Keratinocyte (primary cell): ENCODE measurements around the gene SLC39A8. TPM values are rescaled to one million over a fixed set of nuclear protein-coding genes. Genes with fewer than 3 reads are reported as not detected.
A peak's percentile ranks its signal among the peaks of the same experiment; 100 is the strongest.

Source experiments
- DNase-seq: peaks from one replicate; pipeline ENCODE4 v3.0.0-alpha.2; 2011; ENCODE audit warnings: low read depth, missing footprints, low spot score
- FAIRE-seq: peaks from 2 replicates; lab custom pipeline; 2011; peaks lifted over from hg19 to GRCh38; lab: Jason Lieb, UNC
- H2AFZ ChIP-seq: 2 replicates; pipeline ENCODE4 v1.6.0; 2012; ENCODE audit warnings: low read length, control low read depth, inconsistent platforms; ENCODE audit not compliant: control insufficient read depth
- H3K27ac ChIP-seq: 2 replicates; pipeline ENCODE4 v1.5.1; 2011; ENCODE audit warnings: low read length; ENCODE audit not compliant: control insufficient read depth, insufficient read depth
- H3K27me3 ChIP-seq: 3 replicates; pipeline ENCODE4 v1.6.0; 2011; ENCODE audit warnings: low read length; ENCODE audit not compliant: control insufficient read depth, insufficient read depth; ENCODE audit errors: extremely low read depth
- H3K36me3 ChIP-seq, 2 experiments: 2 replicates in 1 of 2; 3 replicates in 1 of 2; pipeline ENCODE4 v1.5.1; 2011; ENCODE audit warnings: low read length in 2 of 2, mild to moderate bottlenecking in 1 of 2; ENCODE audit not compliant: control insufficient read depth in 2 of 2, insufficient read depth in 2 of 2; ENCODE audit errors: extremely low read depth in 1 of 2
- H3K4me1 ChIP-seq: 3 replicates; pipeline ENCODE4 v1.5.1; 2011; ENCODE audit warnings: low read length; ENCODE audit not compliant: control insufficient read depth, insufficient read depth; ENCODE audit errors: extremely low read depth
- H3K4me2 ChIP-seq: 3 replicates; pipeline ENCODE4 v1.6.0; 2011; ENCODE audit warnings: low read depth, low read length; ENCODE audit not compliant: control insufficient read depth, insufficient read depth; ENCODE audit errors: extremely low read depth
- H3K4me3 ChIP-seq, 3 experiments: fragments of 200-600 bp in 1 of 3; sonication (generic) in 1 of 3; 2 replicates in 2 of 3; 3 replicates in 1 of 3; pipeline ENCODE4 v1.5.1; 2011 to 2016; ENCODE audit warnings: low read length in 3 of 3, mild to moderate bottlenecking in 3 of 3, control low read depth in 2 of 3, inconsistent platforms in 1 of 3, low read depth in 1 of 3, mixed read lengths in 1 of 3, mixed run types in 1 of 3, moderate library complexity in 1 of 3; ENCODE audit not compliant: control insufficient read depth in 2 of 3, insufficient read depth in 2 of 3; ENCODE audit errors: extremely low read depth in 1 of 3
- H3K79me2 ChIP-seq: 2 replicates; pipeline ENCODE4 v1.6.0; 2012; ENCODE audit warnings: low read length; ENCODE audit not compliant: control insufficient read depth, insufficient read depth
- H3K9ac ChIP-seq: 3 replicates; pipeline ENCODE4 v1.6.0; 2011; ENCODE audit warnings: low read length; ENCODE audit not compliant: control insufficient read depth, insufficient read depth; ENCODE audit errors: extremely low read depth
- H3K9me1 ChIP-seq: 3 replicates; pipeline ENCODE4 v1.6.0; 2011; ENCODE audit warnings: low read length; ENCODE audit not compliant: control insufficient read depth, insufficient read depth; ENCODE audit errors: extremely low read depth
- H3K9me3 ChIP-seq: 2 replicates; pipeline ENCODE4 v1.5.1; 2012; ENCODE audit warnings: low read depth, low read length; ENCODE audit not compliant: control insufficient read depth
- H4K20me1 ChIP-seq: 3 replicates; pipeline ENCODE4 v1.6.0; 2011; ENCODE audit warnings: low read length; ENCODE audit not compliant: control insufficient read depth, insufficient read depth; ENCODE audit errors: extremely low read depth
- CTCF ChIP-seq, 3 experiments: IDR thresholded peaks in 1 of 3; conservative IDR thresholded peaks in 1 of 3; optimal IDR thresholded peaks in 1 of 3; 2 replicates in 2 of 3; 3 replicates in 1 of 3; pipeline versions ENCODE3 to v1.5.1; 2011; ENCODE audit warnings: low read length in 3 of 3, mild to moderate bottlenecking in 3 of 3, moderate library complexity in 2 of 3, control low read depth in 1 of 3, inconsistent platforms in 1 of 3; ENCODE audit not compliant: insufficient read depth in 2 of 3; ENCODE audit errors: extremely low read depth in 1 of 3
- EZH2 ChIP-seq: IDR thresholded peaks from one replicate; pipeline ENCODE4 v1.6.1; 2012; ENCODE audit warnings: inconsistent platforms, mild to moderate bottlenecking, low read length, moderate library complexity
- dilution Hi-C: fragments of 300-500 bp; cut with MboI; formaldehyde crosslinking; loops from one replicate; pipeline ENCODE4 v1.7.0; 2020; ENCODE audit warnings: low sequenced_read_pairs; ENCODE audit not compliant: extremely low pct_ligation_motif_present
- polyA plus RNA-seq, 5 experiments: library from polyadenylated mRNA; depleted of rRNA in 3 of 5; stranded (reverse) in 3 of 5; stranded (forward) in 1 of 5; unstranded in 1 of 5; fragments of >200 nt; gene quantifications; 1 replicate in 1 of 5; 2 replicates in 3 of 5; 3 replicates in 1 of 5; pipeline versions ENCODE4 v1.2.1 to v1.2.3, GENCODE V29; 2011 to 2012; ENCODE audit warnings: missing spikeins in 2 of 5, low read depth in 1 of 5, low replicate concordance in 1 of 5

The SLC39A8 gene
- polyA plus RNA-seq, 1 donor (not counting 4 experiments of a cell fraction or from before 2014, with no cell fraction given): 7.5 TPM

DNA sequence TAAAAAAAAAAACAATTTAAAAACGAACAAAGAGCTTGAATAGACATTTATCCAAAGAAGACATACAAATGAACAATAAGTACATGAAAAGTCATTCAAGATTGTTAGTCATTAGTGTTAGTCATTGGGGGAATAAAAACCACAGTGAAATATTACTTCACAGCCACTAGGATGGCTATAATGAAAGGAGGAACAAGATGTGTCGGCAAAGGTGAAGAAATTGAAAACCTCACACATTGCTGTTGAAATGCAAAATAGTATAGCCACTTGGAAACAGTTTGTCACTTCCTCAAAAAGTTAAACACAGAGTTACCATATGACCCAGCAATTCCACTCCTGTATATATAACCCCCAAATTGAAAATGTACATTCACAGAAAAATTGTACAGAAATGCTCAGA lies 45.2 kb upstream of the SLC39A8 start:
- H3K79me2 ChIP-seq: no peaks in the 10 kb centered on the region
- H3K4me3 ChIP-seq: no peak overlapping the region
- H3K4me1 ChIP-seq: peaks cover 23% of the 10 kb centered on the region
- no peak overlapping the region for H2AFZ ChIP-seq
- dilution Hi-C loops: no loop called here
- peak; percentile 84 for FAIRE-seq
- H3K36me3 ChIP-seq: no peaks in the 10 kb centered on the region
- no peaks in the 10 kb centered on the region for H3K9me3 ChIP-seq
- peak overlapping the region; percentile 36 for H3K4me2 ChIP-seq
- TF ChIP-seq EZH2 (no peak), CTCF (optimal IDR thresholded peaks at IDR 0.05 in 1 of 3, IDR thresholded peaks at IDR 0.05 in 1 of 3, conservative IDR thresholded peaks at IDR 0.05 in 1 of 3; ENCODE audit: extremely low read depth in 1 of 3, insufficient read depth in 2 of 3, low read length in 3 of 3) (no peak)
- H3K27me3 ChIP-seq: no peaks in the 10 kb centered on the region
- H3K9me1 ChIP-seq: no peaks in the 10 kb centered on the region
- H3K9ac ChIP-seq: no peak overlapping the region
- no peak overlapping the region for H3K27ac ChIP-seq
- H4K20me1 ChIP-seq: no peaks in the 10 kb centered on the region
- peak; percentile 36 for DNase-seq

DNA sequence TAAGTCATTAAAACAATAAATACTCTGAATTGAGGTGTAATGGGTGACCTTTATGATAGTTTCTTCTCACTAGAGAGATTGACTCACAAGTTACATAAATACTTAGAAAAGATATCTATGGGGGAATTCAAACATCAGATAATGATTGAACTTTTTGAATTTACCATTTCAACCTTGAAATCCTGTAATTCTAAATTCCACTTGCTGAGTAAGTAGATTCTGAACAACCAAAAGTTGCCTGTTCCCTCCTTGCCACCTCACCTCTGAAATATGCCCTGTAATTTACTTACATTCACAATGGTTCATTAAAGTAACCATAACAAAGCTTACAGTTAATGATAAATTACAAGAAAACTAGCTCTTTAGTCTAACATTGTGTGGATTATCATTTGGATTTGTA lies 43.3 kb upstream of the SLC39A8 start:
- dilution Hi-C loops: no loop called here
- Histone ChIP-seq H3K27me3 (peaks cover 3% of the 10 kb centered on the region), H4K20me1 (no peaks in the 10 kb centered on the region), H3K79me2 (no peaks in the 10 kb centered on the region), H2AFZ (no peak overlapping the region), H3K4me2 (peak overlapping the region; percentile 26), H3K27ac (no peak overlapping the region), H3K9ac (no peak overlapping the region), H3K36me3 (no peaks in the 10 kb centered on the region), H3K9me1 (no peaks in the 10 kb centered on the region), H3K9me3 (no peaks in the 10 kb centered on the region), H3K4me3 (no peak overlapping the region), H3K4me1 (peaks cover 23% of the 10 kb centered on the region)
- DNase-seq (no peak), FAIRE-seq (peak; percentile 75)
- TF ChIP-seq CTCF (optimal IDR thresholded peaks at IDR 0.05 in 1 of 3, IDR thresholded peaks at IDR 0.05 in 1 of 3, conservative IDR thresholded peaks at IDR 0.05 in 1 of 3; ENCODE audit: extremely low read depth in 1 of 3, insufficient read depth in 2 of 3, low read length in 3 of 3): no peak
- no peak for TF ChIP-seq EZH2
